GM18526 (cell line): ENCODE data around the gene C16orf92.

Experiments
- POLR2A ChIP-seq: IDR thresholded peaks from 3 replicates; pipeline ENCODE4 v1.6.1; 2011; ENCODE audit not compliant: insufficient read length; ENCODE audit errors: extremely low read depth

Gene C16orf92

DNA sequence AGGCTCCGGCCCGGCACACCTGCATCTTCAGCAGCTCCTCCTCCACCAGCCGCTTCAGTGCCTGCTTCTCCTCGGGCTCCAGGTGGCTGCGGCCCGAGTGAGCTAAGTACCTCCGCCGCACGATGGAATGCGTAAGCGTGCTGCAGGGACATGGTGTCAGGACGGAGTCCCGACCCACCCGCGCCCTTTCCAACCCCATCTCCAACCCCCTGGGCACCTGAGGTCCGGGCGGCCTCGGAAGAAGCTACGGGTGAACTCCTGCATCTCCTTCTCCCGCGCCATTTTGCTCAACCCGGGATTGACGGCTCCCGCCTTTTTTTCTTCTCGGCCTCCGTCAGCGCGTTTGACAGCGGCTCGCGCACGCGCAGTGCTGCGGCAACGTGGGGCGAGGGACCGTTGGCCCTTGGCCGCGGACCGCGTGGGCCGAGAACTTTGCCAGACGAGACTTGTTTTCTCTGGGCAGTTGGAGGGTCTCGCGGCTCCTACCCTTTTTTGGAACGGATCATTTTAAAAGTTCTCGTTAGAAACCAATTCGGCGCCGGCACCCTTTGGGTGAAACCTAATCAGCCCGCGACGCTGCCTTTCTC is 27.6 kb upstream of the C16orf92 start, which contains the start of gene HIRIP3:
Gene HIRIP3 (minus strand): TSS at position 294 of the 587 bp plus-strand sequence. CDS start 12 bp downstream, at position 282.
- peak; percentile 38 for TF ChIP-seq POLR2A

DNA sequence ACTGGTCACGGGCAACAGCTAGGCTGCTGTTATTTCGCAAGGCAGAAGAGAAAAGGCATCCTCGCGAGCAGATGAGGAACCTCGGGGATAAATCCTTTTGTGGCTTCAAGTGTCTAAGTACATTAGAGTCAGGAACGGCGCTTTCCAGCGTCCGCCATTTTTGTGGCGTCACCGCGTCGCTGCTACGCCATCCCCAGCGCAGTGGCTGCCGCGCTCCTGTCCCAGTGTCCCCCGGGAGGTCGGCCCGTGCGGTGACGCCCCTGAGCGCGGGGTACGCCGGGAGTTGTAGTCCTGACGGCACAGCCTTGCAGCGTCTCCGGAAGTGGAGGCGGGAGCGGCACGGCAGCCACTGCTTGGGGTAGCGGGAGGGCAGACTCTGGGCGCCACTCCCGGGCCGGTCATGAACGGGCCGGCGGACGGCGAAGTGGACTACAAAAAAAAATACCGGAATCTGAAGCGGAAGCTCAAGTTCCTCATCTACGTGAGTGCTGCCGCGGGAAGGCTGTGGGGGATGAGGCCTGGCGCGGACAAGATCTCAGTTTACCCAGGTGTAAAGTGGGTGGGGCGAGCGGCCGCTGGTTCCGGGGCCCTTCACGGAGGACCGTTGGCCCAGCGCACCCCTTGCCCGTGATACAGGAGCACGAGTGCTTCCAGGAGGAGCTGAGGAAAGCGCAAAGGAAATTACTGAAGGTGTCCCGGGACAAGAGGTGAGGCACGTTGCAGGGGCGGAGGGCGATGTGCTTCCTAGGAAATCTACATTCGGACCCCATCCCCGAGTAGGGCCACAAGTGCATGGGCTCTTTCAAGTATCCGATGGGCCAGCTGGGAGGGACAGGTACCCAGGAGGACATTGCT is 26.9 kb upstream of the C16orf92 start, which contains the start of gene INO80E:
Gene INO80E (plus strand): TSS at position 331 of the 855 bp plus-strand sequence. CDS start 70 bp downstream, at position 401.
- peak; percentile 82 for TF ChIP-seq POLR2A

DNA sequence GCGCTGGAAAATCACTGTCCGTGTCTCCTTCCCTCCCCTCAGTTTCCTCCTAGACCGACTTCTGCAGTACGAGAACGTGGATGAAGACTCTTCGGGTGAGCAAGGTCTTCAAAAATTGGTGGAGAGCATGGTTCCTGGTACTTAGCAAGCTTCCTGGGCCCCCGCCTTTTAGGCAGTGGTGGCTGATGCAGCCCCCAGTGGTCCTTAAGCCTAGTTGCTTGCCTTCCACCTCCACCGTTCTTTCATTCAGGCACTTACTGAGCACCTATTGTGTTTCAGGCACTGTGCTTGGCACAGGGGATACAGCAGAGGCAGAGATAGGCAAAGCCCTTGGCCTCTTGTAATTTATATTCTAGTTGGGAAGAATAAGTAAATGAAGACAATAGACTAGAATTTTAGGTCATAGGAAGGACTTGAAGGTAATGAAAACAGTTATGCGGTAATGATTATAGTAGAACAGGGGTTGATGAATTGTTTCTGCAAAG is 26.2 kb upstream of the C16orf92 start:
- TF ChIP-seq POLR2A, result no peak

DNA sequence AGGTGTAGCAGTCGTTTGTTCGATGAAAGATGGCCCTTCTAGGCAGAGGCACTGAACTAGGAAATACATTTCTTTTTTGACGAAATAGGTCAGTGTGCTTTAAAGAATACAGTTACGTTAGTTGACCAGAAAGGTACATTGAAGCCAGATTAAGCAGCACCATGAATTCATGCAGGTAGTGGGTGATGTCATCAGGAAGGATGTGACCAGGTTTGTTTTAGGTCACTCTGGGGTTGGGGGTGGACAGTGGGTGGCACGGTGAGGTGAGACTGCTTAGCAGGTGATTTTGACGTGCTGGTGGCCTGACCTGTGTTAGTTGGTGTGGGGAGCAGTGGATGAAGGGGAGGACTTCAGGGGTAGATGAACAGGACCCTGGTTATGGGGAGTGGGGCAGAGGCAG is 23.4 kb upstream of the C16orf92 start:
- TF ChIP-seq POLR2A, result no peak

DNA sequence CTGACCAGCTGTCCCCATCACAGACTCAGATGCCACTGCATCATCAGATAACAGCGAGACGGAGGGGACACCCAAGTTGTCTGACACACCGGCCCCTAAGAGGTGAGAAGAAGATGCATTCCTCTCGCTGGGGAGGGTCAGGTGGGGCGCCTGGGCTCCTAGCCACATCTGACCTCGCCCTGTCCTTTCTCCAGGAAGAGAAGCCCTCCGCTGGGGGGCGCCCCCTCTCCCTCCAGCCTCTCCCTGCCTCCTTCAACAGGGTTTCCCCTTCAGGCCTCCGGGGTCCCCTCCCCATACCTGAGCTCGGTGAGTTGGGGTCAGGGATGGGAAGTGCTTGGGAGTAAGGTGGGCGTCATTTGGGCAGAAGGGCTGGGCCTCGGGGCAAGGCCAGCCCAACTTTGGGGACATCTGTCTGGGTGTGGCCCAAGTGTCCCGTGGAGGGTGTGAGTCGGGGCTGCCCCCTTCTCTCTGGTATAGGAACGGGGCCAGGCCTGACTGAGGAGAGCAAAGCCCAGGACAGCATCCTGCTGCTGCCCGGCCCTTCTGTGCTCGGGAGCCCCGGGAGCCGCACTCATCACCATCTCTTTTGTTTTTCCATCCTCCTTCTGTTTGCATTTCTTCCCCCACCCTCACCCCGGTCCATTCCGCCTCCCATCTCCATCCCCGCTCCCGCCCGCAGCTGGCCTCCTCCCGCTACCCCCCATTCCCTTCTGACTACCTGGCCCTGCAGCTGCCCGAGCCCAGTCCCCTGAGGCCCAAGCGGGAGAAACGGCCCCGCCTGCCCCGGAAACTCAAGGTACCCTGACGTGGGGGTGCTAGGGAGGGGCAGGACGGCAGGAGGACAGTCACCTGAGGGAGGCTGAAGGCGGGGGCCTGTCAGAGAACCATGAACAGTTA is 22.0 kb upstream of the C16orf92 start:
- no peak for TF ChIP-seq POLR2A

DNA sequence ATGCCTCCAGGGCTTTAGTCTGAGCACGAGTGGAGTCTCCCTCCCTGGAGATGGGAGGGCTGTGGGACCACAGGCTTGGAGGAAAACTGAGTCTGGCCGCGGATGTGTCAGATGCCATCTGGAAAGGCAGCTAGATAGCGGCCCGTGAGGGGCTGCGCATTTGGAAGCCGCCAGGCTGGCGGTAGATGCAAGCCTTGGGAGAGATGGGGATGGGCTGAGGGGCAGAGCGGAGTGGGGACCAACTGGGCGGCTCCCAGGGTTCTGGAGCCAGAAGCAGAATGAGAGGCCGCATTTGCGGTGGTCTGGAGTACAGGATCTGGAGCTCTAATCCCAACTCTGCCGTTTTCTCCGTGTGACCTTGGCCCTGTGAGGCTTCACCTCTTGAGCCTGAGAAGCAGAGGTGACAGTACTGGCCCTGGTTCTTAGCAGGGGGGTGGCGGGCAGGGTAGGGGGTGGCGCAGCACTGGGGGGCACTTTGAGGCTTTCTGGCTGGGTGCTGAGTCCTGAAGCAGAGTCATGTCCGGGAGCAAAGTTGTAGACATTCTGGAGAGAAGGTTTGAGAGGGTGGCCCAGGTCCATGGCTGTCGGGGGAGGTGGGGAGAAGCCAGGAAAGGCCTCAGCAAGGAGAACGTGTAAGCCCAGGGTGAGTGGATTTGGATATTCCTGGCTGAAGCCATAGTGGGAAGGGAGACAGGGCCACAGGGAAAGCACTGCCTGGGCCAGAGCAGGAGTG is 20.2 kb upstream of the C16orf92 start:
- no peak for TF ChIP-seq POLR2A

DNA sequence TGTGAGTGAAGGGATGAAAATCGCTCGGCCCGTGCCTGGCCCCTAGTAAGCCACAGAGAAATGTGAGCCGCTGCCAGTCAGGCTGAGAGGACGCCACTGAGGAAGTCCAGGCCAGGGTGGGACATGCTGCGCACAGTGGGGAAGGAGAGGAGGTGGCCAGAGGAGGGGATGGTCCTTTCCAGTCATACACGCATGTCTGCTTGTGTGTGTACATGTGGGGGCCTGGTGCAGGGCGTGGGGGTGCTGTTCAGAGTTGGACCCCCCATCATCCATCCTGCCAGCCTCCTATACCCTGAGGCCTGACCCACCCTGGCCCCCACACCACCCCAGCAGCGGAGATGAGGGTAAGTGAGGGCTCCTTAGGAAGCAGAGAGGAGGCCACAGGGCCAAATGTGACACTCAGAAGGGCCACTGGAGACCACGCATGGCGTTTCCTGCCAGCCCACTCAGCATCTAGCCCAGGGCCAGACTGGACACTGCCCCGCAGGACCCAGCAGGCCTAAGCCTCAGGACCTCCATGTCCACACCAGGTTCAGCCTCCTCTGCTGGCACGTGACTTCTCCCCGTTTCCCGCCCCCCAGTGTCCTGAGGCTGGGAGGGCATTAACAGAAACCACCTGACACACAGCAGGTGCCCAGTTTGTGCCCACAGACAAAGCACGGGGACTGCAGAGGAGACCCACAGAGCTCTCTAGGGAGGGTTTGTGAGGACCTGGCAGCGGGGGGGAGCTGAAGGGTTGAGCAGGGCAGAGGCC is 19.2 kb upstream of the C16orf92 start:
- no peak for TF ChIP-seq POLR2A

DNA sequence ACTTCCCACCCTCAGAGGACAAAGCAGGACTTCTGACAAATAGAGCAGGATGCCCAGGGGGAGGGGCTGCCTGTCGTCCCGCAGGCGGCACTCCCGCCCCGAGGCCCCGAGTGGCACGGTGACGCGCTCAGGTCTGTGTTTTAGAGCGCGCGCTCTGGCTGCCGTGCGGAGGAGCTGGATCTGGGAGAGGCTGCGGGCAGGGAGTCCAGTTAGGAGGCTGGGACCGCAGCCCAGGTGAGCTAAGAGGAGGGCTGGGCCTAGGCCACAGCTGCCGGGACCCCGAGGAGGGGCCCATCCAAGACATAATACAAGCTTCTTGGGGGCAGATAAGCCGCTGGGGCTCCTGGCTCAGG is 18.6 kb upstream of the C16orf92 start:
- TF ChIP-seq POLR2A, result no peak

DNA sequence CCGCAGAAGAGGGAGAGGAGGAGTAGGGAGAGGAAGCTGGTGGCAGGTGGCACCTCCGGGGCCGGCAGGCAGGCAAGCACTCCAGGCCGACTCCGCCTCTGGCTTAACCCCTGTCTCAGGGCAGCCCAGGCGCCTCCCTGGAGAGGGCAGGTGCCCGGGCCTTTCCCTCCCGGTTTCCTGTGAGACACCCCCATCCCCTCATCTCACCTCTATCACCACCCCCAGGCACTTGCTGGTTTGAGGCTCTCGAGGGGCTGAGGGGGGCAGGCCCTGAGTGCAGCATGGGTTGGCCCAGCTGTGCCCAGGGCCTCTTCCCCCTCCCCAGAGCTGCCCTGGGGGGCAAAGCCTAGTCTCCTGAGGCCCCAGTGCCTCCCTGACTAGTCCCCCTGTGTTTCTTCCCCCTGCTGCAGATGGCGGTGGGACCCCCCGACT is 18.2 kb upstream of the C16orf92 start:
- TF ChIP-seq POLR2A, result no peak

DNA sequence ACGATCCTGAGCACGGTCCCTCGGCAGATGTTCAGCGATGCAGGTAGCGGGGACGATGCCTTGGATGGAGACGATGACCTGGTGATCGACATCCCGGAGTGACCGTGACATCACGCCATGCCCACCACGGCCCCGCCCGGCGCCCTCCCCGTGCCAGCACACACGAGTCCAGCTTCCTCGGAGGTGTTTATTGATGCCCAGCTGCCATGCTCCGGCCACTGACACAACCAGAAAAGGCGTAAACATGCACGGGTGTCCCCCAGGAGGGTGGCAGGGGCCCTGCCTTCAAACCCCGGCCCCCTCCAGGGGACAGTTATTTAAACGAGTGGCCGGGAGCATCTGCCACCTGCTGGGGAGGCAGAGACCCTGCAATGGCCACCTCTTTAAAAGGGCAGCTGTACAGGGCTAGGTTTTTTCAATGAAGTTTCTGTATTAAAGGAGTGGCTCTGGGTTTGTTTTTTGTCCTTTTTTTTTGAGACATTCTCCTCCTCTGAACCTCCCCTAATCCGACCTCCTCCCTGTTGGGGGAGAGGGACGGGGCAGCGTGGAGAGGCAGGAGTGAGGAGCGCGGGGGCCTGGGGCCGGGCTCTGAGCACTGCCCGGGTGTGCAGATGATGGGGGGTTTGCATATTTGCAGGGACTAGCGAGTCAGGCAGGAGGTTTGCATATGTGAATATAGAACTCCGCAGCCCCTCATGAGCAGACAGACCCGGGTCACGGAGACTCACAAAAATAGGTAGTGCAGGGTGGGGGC is 17.5 kb upstream of the C16orf92 start:
- TF ChIP-seq POLR2A, result no peak

DNA sequence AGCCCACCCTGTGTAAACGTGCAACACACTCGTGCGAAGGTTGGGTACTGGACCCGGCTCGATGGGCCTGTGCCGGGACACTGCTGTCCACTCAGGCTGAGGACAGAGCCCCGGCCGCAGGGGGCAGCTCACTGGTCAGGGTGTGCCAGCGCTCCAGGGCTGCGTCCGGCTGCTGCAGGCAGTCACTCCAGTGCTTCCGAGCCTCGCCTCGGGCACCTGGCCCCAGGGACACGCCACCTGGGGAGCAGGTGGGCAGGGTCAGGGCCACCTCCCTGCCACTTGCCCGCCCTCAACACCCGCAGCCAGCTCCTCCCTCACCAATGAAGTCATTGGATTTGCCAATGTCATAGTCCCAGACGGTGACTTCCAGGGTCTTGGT is 16.9 kb upstream of the C16orf92 start:
- TF ChIP-seq POLR2A, result no peak

DNA sequence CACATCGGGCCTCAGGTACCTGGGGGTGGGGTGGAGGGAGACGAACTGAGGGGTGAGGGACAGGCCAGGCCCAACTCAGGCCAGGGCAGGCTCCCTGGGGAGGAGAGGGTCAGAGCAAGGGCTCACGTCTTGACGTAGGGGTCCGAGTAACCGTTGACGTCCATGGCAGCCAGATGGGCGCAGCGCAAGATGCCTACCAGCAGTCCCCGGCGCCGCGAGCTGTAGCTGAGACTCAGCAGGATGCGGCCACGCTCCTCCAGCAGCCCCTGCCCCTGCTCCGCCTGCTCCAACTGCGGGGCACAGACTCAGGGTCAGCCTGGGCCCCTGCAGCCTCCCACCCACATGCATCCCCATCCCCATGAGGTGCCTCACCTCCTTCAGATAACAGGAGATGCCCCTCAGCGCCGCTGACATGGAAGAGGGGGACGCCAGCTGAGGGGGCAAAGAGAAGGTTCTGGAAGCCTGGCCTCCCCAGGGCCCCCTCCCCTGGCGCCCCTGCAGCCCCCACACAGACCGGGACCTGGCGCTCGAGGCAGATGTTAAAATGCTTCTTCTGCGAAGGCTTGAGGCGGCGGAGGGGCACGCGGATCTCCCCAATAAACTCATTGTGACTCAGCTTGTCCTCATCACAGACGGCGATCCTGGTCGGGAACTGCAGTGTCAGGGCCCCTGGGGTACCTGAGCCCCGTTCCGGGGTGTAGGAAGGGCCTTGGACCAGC is 16.2 kb upstream of the C16orf92 start:
- no peak for TF ChIP-seq POLR2A
